ENCODE measurements around the gene ARHGEF25. TPM values are rescaled to one million over a fixed set of nuclear protein-coding genes. Genes with fewer than 3 reads are reported as not detected.

The ARHGEF25 gene
- total RNA-seq, 2 donors from 2014 or later, result 73.8 to 77.0 TPM

- TF ChIP-seq, protein P1, sequence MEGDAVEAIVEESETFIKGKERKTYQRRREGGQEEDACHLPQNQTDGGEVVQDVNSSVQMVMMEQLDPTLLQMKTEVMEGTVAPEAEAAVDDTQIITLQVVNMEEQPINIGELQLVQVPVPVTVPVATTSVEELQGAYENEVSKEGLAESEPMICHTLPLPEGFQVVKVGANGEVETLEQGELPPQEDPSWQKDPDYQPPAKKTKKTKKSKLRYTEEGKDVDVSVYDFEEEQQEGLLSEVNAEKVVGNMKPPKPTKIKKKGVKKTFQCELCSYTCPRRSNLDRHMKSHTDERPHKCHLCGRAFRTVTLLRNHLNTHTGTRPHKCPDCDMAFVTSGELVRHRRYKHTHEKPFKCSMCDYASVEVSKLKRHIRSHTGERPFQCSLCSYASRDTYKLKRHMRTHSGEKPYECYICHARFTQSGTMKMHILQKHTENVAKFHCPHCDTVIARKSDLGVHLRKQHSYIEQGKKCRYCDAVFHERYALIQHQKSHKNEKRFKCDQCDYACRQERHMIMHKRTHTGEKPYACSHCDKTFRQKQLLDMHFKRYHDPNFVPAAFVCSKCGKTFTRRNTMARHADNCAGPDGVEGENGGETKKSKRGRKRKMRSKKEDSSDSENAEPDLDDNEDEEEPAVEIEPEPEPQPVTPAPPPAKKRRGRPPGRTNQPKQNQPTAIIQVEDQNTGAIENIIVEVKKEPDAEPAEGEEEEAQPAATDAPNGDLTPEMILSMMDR (IDR thresholded peaks at IDR 0.05), result no peak
- no peak for DNase-seq (ENCODE audit: low spot score)
- Histone ChIP-seq H3K36me3 (peaks cover 28% of the 10 kb centered on the region), H3K9me3 (no peaks in the 10 kb centered on the region), H3K27ac (peak overlapping the region; percentile 97 to 99), H3K27me3 (replicated peaks; ENCODE audit: insufficient read depth) (no peaks in the 10 kb centered on the region), H3K4me1 (ENCODE audit: control insufficient read depth in 1 of 2, low read depth in 2 of 2) (peaks cover 11 to 60% of the 10 kb centered on the region in 2 donors), H3K4me3 (peak overlapping the region; percentile 80)
- peak; percentile 28 for ATAC-seq (ENCODE audit: insufficient number of reproducible peaks, low FRiP score, low read depth)
Observed at GRCh38 chr12:57610554-57611107, 604 bp upstream of the ARHGEF25 start.

- peaks cover 33% of the 10 kb centered on the region for H3K36me3 ChIP-seq
- peak overlapping the region; percentile 80 for H3K4me3 ChIP-seq
- peaks cover 11 to 59% of the 10 kb centered on the region in 2 donors for H3K4me1 ChIP-seq (ENCODE audit: control insufficient read depth in 1 of 2, low read depth in 2 of 2)
- DNase-seq (ENCODE audit: low spot score) (no peak), ATAC-seq (ENCODE audit: insufficient number of reproducible peaks, low FRiP score, low read depth) (no peak)
- no peaks in the 10 kb centered on the region for H3K27me3 ChIP-seq (replicated peaks; ENCODE audit: insufficient read depth)
- peak overlapping the region; percentile 97 to 99 for H3K27ac ChIP-seq
- no peaks in the 10 kb centered on the region for H3K9me3 ChIP-seq
- TF ChIP-seq, protein P1 (IDR thresholded peaks at IDR 0.05), result no peak
Observed at GRCh38 chr12:57611827-57612710, 834 bp downstream of the ARHGEF25 start.

GRCh38 chr12:57612711-57613426 lies 1.6 kb downstream of the ARHGEF25 start:
- peak overlapping the region; percentile 80 for H3K4me3 ChIP-seq
- no peak for ATAC-seq (ENCODE audit: insufficient number of reproducible peaks, low FRiP score, low read depth)
- TF ChIP-seq, protein P1 (IDR thresholded peaks at IDR 0.05), result no peak
- peaks cover 11 to 59% of the 10 kb centered on the region in 2 donors for H3K4me1 ChIP-seq (ENCODE audit: control insufficient read depth in 1 of 2, low read depth in 2 of 2)
- H3K27ac ChIP-seq, result peak overlapping the region; percentile 42 to 99
- H3K9me3 ChIP-seq, result no peaks in the 10 kb centered on the region
- H3K27me3 ChIP-seq (replicated peaks; ENCODE audit: insufficient read depth), result no peaks in the 10 kb centered on the region
- no peak for DNase-seq (ENCODE audit: low spot score)
- peaks cover 28% of the 10 kb centered on the region for H3K36me3 ChIP-seq

DNA sequence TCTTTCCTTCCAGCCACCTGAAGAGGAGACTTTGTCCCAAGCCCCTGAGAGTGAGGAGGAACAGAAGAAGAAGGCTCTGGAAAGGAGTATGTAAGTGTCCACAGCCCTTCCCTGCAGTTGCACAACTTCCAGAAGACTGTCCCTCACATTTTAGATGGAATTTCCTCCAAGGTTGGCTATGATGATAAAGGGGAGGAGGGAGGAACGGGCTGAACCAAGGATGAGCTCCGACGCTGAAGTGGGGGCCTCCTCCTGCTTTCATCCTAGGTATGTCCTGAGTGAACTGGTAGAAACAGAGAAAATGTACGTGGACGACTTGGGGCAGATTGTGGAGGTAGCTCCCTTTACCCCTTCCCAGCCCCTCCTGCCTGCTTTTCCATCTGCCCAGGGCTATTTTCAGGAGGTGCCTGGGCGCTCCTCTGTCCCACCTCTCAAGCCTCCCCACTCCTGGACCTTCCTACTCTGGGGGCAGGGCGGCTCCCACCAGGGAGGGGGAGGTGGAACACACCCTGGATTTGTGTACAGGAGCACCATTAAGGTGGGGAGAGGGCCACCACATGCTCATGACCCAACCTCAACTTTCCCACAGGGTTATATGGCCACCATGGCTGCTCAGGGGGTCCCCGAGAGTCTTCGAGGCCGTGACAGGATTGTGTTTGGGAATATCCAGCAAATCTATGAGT lies 2.3 kb downstream of the ARHGEF25 start:
- DNase-seq (ENCODE audit: low spot score) (no peak), ATAC-seq (ENCODE audit: insufficient number of reproducible peaks, low FRiP score, low read depth) (no peak)
- H3K36me3 ChIP-seq, result peaks cover 28% of the 10 kb centered on the region
- TF ChIP-seq, protein P1 (IDR thresholded peaks at IDR 0.05), result no peak
- no peaks in the 10 kb centered on the region for H3K9me3 ChIP-seq
- no peak overlapping the region for H3K27ac ChIP-seq
- no peaks in the 10 kb centered on the region for H3K27me3 ChIP-seq (replicated peaks; ENCODE audit: insufficient read depth)
- peaks cover 11 to 59% of the 10 kb centered on the region in 2 donors for H3K4me1 ChIP-seq (ENCODE audit: control insufficient read depth in 1 of 2, low read depth in 2 of 2)
- no peak overlapping the region for H3K4me3 ChIP-seq

Data from thoracic aorta (tissue), 2 donors.